Erythroblast (primary cell): ENCODE data around the gene WDR89.

ENCODE experiments used
- GATA1 ChIP-seq: IDR thresholded peaks from 2 replicates; pipeline ENCODE4 v1.6.1; 2011; ENCODE audit warnings: low read depth, mild to moderate bottlenecking, control low read depth, low read length, moderate library complexity
- POLR2A ChIP-seq: IDR thresholded peaks from 2 replicates; pipeline ENCODE4 v1.6.1; 2011; ENCODE audit warnings: mild to moderate bottlenecking, low read length

DNA sequence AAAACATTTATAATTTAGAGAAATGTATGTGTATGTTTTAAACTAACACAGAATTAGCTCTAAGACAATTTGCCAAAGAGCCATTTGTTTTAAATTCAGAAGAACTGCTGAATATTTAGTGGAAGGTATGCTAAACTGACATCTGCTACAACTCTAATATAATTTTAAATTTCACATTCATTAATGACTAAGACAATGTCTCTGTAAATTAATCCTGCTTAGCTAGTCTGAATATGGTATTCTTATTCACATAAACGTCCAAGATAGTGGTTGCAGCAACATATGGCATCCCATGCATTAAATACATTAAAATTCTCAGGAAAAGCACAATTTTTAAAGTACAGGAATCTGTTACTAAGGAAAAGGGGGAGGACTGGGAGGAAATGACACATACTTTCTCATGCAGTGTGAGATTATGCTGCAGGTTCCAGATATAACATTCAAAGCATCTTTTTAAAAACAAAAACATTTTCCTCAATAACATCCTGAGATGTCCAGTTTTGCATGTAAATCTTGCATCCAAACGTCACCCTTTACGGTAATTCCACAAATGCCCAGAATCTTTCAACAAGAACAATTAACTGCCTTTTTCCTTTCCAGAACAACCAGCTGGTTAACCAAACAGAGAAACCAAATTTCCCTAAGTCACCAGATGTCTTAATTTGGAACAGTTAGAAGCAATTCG lies 26.9 kb downstream of the WDR89 start:
- TF ChIP-seq POLR2A: no peak
- TF ChIP-seq GATA1: no peak
